ENCODE results near the gene CNTNAP3B.
"Not testable (repeated sequence)": the region's sequence is repeated elsewhere in the genome, so short reads cannot be mapped to it uniquely, and the experiment has no call there.

DNA sequence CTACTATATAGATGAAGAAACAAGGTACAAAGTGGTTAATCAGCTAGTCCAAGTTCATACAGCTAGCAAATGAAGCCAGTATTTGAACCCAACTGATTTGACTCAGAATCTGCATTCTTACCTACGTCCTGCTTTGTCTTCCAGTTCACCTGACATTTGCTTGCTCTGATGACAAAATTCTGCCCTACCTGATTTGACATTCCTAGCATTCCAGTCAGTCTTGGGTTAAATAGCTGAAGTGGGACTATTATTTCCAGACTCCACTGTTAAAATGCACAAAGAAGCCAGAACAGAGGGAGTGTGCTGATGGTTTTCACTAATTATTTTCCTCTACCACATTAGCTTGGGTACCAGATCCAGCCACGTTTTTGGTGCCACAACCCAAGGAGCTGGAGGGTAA is 78.5 kb downstream of the CNTNAP3B start:
- TF ChIP-seq, protein P1, sequence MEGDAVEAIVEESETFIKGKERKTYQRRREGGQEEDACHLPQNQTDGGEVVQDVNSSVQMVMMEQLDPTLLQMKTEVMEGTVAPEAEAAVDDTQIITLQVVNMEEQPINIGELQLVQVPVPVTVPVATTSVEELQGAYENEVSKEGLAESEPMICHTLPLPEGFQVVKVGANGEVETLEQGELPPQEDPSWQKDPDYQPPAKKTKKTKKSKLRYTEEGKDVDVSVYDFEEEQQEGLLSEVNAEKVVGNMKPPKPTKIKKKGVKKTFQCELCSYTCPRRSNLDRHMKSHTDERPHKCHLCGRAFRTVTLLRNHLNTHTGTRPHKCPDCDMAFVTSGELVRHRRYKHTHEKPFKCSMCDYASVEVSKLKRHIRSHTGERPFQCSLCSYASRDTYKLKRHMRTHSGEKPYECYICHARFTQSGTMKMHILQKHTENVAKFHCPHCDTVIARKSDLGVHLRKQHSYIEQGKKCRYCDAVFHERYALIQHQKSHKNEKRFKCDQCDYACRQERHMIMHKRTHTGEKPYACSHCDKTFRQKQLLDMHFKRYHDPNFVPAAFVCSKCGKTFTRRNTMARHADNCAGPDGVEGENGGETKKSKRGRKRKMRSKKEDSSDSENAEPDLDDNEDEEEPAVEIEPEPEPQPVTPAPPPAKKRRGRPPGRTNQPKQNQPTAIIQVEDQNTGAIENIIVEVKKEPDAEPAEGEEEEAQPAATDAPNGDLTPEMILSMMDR (IDR thresholded peaks at IDR 0.05), result not testable (repeated sequence)
- not testable (repeated sequence) for TF ChIP-seq ZFX (IDR thresholded peaks at IDR 0.05; ENCODE audit: borderline replicate concordance)
